Suprapubic skin (tissue), 4 donors: ENCODE measurements around the gene ABCA13. TPM values are rescaled to one million over a fixed set of nuclear protein-coding genes. Genes with fewer than 3 reads are reported as not detected.

Experiments used
- DNase-seq, 2 donors: peaks; one replicate each; pipeline ENCODE4 v3.0.0-alpha.2; 2019; ENCODE audit warnings: low spot score in 2 of 2
- H3K27ac ChIP-seq: fragments of 200-600 bp; sonication (generic); one replicate; pipeline ENCODE4 v1.5.1; 2019
- H3K27me3 ChIP-seq: fragments of 200-600 bp; sonication (generic); one replicate; pipeline ENCODE4 v1.5.1; 2019
- H3K36me3 ChIP-seq: fragments of 200-600 bp; sonication (generic); one replicate; pipeline ENCODE4 v1.5.1; 2019
- H3K4me1 ChIP-seq: fragments of 200-600 bp; sonication (generic); one replicate; pipeline ENCODE4 v1.5.1; 2019
- H3K4me3 ChIP-seq: fragments of 200-600 bp; sonication (generic); one replicate; pipeline ENCODE4 v1.5.1; 2019; ENCODE audit warnings: mild to moderate bottlenecking
- H3K9me3 ChIP-seq: fragments of 200-600 bp; sonication (generic); one replicate; pipeline ENCODE4 v1.5.1; 2019
- CTCF ChIP-seq, 2 donors: fragments of 200-600 bp in 1 of 2; fragments of 450-650 bp in 1 of 2; sonication (generic) in 1 of 2; IDR thresholded peaks; one replicate each; pipeline ENCODE4 v1.5.1; 2016 to 2019; ENCODE audit warnings: antibody characterized with exemption in 2 of 2, mild to moderate bottlenecking in 1 of 2, moderate library complexity in 1 of 2
- EP300 ChIP-seq: sonication (generic); formaldehyde crosslinking; IDR thresholded peaks from one replicate; pipeline ENCODE4 v1.6.1; 2017; ENCODE audit warnings: antibody characterized with exemption
- POLR2A ChIP-seq, 2 donors: fragments of 450-650 bp; IDR thresholded peaks; one replicate each; pipeline ENCODE4 v1.6.1; 2017; ENCODE audit warnings: antibody characterized with exemption in 2 of 2, mild to moderate bottlenecking in 2 of 2, moderate library complexity in 2 of 2
- POLR2AphosphoS5 ChIP-seq, 3 donors: sonication (generic); formaldehyde crosslinking; IDR thresholded peaks; one replicate each; pipeline ENCODE4 v1.6.1; 2017; ENCODE audit warnings: antibody characterized with exemption in 3 of 3
- WGBS: methylation state at CpG from one replicate; pipeline ENCODE4 v1.1.5; 2018; 5-methylcytosine and 5-hydroxymethylcytosine counted together
- total RNA-seq, 4 donors: library from RNA; depleted of rRNA; stranded (reverse); fragments of >200 nt; gene quantifications; one replicate each; pipeline ENCODE4 v1.1.0, GENCODE V29; 2016

Gene ABCA13
- total RNA-seq, 4 donors from 2014 or later, result 0.64 to 4.7 (median 2.6) TPM

GRCh38 chr7:48175019-48175418 lies 3.8 kb downstream of the ABCA13 start:
- 73% methylated on average over 1 of the region's 1 CpG for WGBS
- TF ChIP-seq POLR2AphosphoS5 (IDR thresholded peaks at IDR 0.05) (no peak), POLR2A (IDR thresholded peaks at IDR 0.05) (no peak), CTCF (IDR thresholded peaks at IDR 0.05) (no peak), EP300 (no peak)

GRCh38 chr7:48176356-48176893 lies 5.2 kb downstream of the ABCA13 start:
- no peak overlapping the region for H3K4me3 ChIP-seq
- no peaks in the 10 kb centered on the region for H3K36me3 ChIP-seq
- no peaks in the 10 kb centered on the region for H3K9me3 ChIP-seq
- TF ChIP-seq EP300, result no peak
- TF ChIP-seq POLR2AphosphoS5 (IDR thresholded peaks at IDR 0.05), result no peak
- TF ChIP-seq POLR2A (IDR thresholded peaks at IDR 0.05), result no peak
- TF ChIP-seq CTCF (IDR thresholded peaks at IDR 0.05), result no peak
- H3K27me3 ChIP-seq, result no peaks in the 10 kb centered on the region
- H3K27ac ChIP-seq, result no peak overlapping the region
- no peaks in the 10 kb centered on the region for H3K4me1 ChIP-seq
- no peak for DNase-seq
- WGBS, result 71% methylated on average over 2 of the region's 2 CpGs

More at GRCh38 chr7:48175019-48175418, 3.8 kb downstream of the ABCA13 start:
- no peak for DNase-seq
- H3K4me3 ChIP-seq, result no peak overlapping the region
- H3K4me1 ChIP-seq, result no peaks in the 10 kb centered on the region
- no peaks in the 10 kb centered on the region for H3K27me3 ChIP-seq
- no peak overlapping the region for H3K27ac ChIP-seq
- H3K36me3 ChIP-seq, result no peaks in the 10 kb centered on the region
- no peaks in the 10 kb centered on the region for H3K9me3 ChIP-seq

GRCh38 chr7:48177271-48177670 lies 6.0 kb downstream of the ABCA13 start:
- H3K4me3 ChIP-seq, result no peak overlapping the region
- H3K4me1 ChIP-seq, result no peaks in the 10 kb centered on the region
- H3K27ac ChIP-seq, result no peak overlapping the region
- TF ChIP-seq CTCF (IDR thresholded peaks at IDR 0.05) (no peak), POLR2AphosphoS5 (IDR thresholded peaks at IDR 0.05) (no peak), EP300 (no peak), POLR2A (IDR thresholded peaks at IDR 0.05) (no peak)
- 83% methylated on average over 9 of the region's 11 CpGs for WGBS
- no peaks in the 10 kb centered on the region for H3K27me3 ChIP-seq
- no peaks in the 10 kb centered on the region for H3K36me3 ChIP-seq
- no peak for DNase-seq
- H3K9me3 ChIP-seq, result no peaks in the 10 kb centered on the region

GRCh38 chr7:48179496-48180030 lies 8.3 kb downstream of the ABCA13 start:
- H3K36me3 ChIP-seq, result no peaks in the 10 kb centered on the region
- H3K9me3 ChIP-seq, result no peaks in the 10 kb centered on the region
- no peaks in the 10 kb centered on the region for H3K4me1 ChIP-seq
- no peak overlapping the region for H3K27ac ChIP-seq
- no peak for TF ChIP-seq POLR2AphosphoS5 (IDR thresholded peaks at IDR 0.05)
- TF ChIP-seq POLR2A (IDR thresholded peaks at IDR 0.05), result no peak
- TF ChIP-seq CTCF (IDR thresholded peaks at IDR 0.05), result no peak
- TF ChIP-seq EP300, result no peak
- H3K27me3 ChIP-seq, result no peaks in the 10 kb centered on the region
- WGBS, result 68% methylated on average over 9 of the region's 9 CpGs
- no peak overlapping the region for H3K4me3 ChIP-seq
- DNase-seq, result no peak

GRCh38 chr7:48180981-48181380 lies 9.7 kb downstream of the ABCA13 start:
- TF ChIP-seq CTCF (IDR thresholded peaks at IDR 0.05), result no peak
- no peak for TF ChIP-seq EP300
- TF ChIP-seq POLR2AphosphoS5 (IDR thresholded peaks at IDR 0.05), result no peak
- TF ChIP-seq POLR2A (IDR thresholded peaks at IDR 0.05), result no peak
- Histone ChIP-seq H3K27me3 (no peaks in the 10 kb centered on the region), H3K27ac (no peak overlapping the region), H3K4me1 (no peaks in the 10 kb centered on the region), H3K9me3 (no peaks in the 10 kb centered on the region), H3K36me3 (no peaks in the 10 kb centered on the region), H3K4me3 (no peak overlapping the region)
- 69% methylated on average over 6 of the region's 6 CpGs for WGBS
- no peak for DNase-seq
